GM19240 (cell line): ENCODE data around the gene CIITA.
"Not testable (repeated sequence)": the region's sequence is repeated elsewhere in the genome, so short reads cannot be mapped to it uniquely, and the experiment has no call there.

ENCODE experiments used
- DNase-seq: peaks from one replicate; pipeline ENCODE4 v3.0.0; 2011; ENCODE audit warnings: low spot score; ENCODE audit not compliant: insufficient read length

Gene CIITA

DNA sequence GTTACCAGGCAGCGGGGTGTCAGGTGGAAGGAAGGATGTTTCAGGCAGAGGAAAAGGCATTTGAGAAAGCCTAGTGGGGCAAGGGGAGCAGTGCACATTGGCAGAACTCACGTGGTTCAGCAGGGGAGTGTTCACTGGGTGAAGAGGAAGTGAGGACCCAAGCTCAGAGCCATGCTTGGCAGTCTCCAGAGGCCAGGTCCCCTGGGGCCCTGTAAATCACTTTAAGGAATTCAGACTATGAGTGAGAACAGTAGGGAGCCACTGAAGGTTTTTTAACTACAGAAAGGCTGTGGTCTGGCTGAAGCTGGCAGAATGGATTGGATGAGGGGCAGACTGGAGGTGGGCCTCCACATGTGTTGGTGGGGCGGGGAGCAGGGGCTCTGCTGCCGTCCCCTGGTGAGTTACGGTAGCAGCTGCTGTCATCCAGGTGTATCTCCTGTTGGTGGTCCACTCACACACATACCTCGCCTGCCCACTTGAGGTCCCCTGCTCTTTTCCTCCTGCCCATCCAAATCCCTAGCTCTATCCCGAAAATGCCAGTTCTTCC is 72.5 kb downstream of the CIITA start:
- no peak for DNase-seq

DNA sequence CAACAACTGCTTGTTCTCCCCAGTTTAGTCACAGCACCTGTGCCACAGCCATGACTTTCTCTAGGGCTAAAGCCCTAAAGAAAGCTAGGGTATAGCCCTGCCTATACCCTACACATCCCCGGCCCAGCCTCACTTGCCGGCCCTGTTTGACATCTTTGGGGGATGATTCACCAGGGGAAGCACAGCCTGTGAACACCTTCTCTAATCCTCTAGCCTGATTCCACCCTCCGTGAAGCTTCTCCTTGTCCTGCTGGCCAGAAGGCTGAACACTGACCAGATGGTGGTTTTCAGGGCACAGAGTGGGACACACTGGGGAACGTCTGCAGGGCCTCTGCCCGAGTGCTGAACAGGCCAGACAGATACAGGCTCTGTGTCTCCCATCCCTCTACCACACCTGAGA is 73.4 kb downstream of the CIITA start:
- DNase-seq, result no peak

DNA sequence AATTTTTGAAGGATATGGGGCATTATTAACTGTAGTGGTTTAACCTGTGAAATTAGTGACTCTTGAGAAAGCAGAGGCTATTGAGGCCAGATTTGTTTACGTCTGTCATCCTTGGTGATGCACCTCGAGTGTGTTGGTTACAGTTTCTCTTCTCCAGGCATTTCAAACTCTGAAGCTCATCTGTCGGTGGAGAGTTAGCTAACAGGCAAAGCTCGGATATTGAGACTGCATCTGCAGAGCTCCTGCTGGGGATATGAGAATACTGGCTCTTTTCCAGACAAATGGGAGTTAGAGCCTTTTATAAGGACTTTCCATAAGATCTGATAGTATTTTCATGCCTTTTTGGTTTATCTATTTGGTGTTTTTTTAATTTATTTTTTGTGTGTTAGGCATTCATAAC is 74.0 kb downstream of the CIITA start:
- no peak for DNase-seq

DNA sequence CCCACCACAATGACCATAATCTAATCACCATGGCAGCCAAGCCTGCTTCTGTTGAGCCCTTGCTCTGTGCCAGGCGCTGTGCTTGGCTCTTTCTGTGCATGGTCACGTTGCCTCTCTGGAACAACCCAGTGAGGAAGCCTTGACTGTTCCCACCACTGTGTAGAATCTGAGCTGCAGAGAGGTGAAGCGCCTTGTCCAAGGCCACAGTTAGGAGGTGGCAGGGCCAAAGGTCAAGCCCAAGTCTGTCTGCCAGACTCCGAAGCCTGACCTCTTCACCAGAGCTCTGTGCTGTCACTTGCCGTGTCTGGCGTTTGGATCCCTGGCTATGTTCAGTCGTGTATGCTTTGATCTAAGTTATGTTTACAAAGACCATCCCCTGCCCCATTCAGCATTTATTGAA is 77.9 kb downstream of the CIITA start:
- DNase-seq, result no peak

DNA sequence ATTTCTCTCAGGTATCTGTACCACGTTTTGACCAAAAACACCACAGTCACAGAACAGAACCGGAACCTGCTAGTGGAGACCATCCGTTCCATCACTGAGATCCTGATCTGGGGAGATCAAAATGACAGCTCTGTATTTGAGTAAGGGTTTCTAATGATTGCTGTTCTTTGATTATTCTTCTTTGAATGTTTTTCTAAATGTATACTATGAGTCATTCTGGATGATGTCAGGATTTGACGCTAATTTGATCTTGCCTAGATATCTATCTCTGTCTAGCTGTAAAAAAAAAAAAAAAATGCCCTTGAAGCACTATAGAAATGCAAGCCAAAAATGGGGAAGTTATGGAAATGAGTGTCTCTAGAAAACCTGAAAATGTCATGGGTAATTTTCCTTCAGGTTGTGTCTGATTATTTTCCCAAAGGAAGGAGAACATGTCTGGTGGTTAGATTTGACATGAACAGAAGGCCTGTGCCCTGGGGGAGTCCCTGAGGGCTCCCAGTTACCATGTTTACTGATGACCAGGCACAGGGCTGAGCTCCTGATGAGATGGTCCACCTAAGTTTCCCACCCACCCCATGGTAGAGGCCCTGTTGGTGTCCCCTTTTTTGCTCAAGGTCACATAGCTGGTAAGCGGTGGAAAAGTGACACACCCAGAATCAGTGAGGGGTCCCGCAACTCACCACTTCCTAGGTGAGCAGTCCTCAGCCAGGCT is 80.9 kb downstream of the CIITA start:
- no peak for DNase-seq

DNA sequence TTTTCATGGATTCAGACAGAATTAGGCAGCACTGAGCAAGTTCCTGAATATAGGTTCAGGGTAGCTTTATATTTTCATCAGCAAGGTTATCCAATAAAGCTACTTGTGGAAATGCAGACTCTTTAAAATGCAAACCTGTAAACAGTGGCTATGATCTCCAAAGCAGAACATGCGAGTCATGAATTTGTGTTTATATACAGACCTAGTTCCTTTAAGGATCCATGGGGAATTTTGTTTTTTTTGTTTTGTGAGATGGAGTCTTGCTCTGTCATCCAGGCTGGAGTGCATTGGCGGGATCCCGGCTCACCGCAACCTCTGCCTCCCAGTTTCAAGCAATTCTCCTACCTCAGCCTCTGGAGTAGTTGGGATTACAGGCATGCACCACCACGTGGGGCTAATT is 82.2 kb downstream of the CIITA start:
- no peak for DNase-seq

DNA sequence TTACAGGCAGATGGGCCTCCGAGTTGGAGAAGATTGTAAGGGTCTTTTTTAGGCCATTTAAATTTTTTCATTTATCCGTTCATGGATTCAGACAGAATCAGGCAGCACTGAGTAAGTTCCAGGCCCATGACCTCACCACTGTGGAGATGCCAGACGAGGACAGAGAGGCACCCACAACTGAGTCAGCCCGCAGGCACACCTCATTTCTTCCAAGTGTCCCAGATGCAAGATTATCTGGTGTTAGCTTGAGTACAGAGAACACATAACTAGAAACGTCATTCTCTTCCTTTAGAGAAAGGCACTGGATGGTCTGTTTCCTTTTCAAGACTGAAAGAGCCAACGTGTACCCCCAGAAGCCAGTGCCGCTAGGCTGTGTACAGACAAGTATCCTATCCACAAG is 84.2 kb downstream of the CIITA start:
- no peak for DNase-seq

DNA sequence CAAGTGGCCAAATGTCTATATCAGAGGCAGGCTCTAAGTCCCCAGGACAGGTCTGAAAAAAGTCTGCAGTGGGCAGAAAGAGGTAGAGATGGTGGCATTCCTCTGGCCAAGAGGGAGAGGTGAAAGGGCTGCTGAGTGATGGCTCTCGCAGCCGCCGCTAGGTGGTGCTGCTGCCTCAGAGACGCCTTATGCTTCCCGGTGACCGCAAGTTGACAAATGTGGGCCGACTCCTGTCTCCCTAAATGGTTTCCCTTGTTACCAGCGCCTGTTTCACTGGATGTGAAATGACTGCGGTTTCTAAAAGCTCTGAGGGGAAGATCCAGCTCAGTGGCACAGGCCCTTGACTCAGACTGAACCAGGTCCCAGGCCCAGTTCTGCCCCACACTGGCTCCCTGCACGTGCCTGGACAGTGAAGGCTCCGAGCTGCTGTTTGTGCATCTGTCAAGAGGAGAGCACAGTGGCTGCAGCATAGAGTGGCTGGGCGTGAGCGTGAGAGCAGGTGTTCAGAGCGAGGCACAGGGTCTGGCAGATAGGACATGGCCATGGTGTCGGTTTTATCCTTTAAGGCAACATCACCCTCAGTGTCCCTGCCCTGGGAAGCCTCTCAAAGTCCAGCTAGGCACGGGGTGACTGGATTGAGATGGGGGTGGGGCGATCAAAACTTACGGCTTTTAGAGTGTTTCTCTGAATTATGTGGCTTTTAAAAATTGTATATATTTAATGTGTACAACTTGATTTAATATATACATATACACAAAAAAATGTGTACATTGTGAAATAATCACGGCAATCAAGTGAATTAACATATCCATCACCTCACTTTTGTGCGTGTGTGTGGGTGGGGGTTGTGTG is 87.3 kb downstream of the CIITA start:
- DNase-seq, result peak; percentile 70

DNA sequence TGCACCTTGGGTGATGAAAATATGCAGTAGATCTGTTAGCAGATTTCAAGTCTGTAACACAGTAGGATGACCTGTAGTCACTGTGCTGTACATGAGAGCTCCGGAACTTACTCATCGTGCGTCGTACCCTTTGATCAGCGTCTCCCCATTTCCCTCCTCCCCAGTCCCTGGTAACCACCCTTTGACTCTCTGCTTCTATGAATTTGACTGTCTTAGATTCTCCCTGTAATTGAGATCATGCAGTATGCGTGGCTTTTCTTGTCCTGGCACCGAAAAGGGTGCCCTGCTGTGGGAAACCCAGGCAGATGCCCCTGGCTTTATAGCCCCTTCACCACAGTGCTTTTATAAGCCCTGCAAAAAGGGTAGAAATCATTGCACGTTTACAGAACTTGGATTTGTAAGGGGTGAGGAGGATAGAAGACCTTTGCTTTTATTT is 87.9 kb downstream of the CIITA start:
- no peak for DNase-seq

DNA sequence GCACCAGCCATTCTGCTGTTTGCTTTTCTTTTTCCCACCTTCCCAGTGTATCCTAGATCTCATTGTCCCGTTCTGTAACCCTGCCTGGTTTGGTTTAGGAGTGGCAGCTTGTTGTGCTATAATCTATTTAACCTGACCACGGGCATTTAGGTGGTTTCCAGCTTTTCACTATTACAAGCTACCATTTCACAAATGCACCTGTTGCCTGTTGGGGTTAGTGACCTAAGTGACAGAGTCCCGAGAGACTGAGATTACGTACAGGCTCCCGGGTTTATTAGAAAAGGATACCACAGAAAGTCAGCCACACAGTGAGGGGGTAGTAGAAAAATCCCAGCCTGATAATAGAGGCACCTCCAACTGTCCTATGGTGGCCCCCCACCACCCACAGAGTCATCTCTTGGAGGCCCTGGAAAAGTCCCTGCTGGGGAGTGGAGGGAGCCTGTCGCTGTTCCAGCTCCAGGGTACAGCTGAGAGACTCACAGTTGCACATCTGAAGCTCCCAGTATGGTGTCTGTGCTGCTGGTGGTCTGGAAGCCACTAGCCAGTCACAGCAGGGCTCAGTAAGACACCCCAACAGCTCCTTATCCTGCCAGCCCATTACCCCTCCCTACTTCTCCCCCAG is 88.5 kb downstream of the CIITA start:
- DNase-seq, result no peak

DNA sequence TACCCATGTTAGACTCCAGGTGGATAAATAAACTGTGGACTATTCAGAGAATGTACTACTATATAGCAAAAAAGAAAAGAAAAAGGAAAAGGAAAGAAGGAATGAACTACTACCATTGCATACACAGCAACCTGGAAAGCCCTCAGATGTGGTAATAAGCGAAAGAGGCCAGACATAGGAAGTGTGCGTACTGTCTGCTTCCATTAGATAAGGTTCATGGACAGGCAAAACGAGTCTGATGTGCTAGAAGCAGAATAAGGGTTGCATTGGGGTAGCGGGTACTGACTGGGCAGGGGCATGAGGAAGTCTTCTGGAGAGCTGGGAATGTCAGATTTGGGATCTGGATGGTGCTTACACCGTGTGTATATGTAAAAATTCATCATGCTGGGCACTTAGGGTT is 89.1 kb downstream of the CIITA start:
- DNase-seq, result no peak

DNA sequence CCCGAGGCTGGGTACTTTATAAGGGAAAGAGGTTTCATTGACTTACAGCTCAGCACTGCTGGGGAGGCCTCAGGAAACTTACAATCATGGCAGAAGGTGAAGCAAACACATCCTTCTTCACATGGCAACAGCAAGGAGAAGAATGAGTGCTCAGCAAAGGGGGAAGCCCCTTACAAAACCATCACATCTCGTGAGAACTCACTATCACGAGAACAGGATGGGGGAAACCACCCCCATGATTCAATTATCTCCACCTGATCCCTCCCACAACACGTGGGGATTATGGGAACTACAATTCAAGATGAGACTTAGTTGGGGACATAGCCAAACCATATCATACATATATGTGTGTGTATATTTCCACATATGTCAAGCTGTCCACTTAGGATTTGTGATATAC is 89.6 kb downstream of the CIITA start:
- not testable (repeated sequence) for DNase-seq

DNA sequence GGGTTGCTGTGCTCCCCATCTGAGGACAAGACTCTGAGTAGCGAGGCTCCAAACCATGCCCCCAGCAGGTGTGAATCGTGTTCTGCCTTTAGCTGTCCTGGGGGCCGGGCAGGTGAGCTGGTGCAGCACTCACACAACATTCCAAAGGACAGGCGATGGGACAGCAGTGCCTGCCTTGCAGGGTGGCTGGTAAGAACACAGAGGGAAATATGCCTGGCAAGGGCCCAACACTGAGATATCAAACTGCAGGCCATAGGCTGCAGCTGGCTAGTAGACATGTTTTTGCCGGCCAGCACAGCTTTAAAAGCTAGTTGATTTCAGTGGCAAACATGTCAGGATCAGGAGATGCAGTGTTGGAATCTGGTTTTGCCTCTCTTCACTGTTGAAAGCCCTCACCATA is 91.0 kb downstream of the CIITA start:
- no peak for DNase-seq

DNA sequence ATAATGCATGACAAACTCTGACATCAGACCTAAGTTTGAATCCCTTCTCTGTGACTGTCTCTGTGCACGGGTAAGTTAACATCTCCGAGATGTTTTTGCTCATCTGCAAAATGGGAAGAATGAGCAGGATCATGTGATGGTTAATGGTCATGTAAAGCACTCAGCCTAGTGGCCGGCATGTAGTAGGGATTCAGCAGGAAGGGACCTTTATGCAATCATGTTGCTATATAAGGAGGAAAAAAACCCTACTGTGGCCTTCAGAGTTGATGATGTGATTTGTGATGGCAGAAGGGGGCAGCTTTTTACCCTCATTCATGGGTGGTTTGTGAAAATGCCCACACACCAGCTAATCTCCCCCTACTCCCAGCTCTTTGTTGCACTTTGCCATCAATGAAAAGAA is 91.5 kb downstream of the CIITA start:
- no peak for DNase-seq

DNA sequence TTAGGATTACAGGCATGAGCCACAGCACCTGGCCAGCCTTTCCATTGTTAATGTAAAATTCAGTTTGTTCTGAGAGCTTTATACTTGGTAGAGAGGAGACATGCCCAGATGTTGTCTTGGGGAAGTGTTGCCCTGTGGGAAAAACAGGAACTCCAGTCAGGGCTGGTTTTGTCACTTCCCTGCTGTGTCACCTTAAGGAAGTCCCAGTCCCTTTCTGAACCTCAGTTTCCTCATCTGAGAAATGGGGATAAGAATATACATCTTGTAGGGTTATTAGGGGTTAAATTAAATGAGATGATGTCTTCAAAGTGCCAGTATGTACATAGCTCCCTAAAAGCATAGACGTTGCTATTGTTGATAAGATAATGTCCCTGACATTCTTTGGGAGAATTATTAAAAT is 92.6 kb downstream of the CIITA start:
- no peak for DNase-seq

DNA sequence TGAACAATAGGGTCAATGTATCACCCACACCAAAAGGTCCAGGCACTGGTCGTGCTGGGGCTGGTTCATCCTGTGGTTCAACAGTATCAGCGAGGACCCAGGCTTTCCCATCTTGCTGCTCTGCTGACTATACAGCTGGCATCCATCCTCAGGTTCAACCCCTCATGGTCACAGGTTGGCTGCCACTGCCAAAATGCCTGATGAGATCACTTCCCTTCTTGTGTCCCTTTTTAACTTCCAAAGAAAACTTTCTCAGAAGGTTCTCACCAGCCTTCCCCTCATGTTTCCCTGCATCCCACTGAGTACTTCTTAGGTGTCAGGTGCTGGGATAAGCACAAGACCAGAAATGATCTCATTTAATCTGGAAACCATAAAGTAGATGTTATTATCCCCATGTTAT is 93.1 kb downstream of the CIITA start:
- no peak for DNase-seq

DNA sequence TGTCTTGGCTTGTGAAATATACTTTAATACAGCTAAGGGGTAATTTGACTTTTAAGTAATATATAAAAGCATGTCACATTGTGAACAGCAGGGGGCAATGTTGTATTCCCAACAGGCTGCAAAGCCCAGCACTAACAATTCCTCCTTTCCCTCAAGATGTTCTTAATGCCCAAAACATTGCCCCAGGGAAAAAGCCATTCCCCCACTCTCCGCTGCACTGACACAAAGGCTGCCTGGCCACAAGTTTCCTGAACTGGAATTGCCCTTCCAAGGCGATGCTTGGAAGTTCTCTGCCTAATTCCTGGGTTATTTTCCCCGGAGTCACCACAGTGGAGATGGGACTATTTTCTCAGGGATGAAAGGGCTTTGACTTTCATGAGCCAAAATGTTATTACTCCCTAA is 94.6 kb downstream of the CIITA start:
- no peak for DNase-seq

DNA sequence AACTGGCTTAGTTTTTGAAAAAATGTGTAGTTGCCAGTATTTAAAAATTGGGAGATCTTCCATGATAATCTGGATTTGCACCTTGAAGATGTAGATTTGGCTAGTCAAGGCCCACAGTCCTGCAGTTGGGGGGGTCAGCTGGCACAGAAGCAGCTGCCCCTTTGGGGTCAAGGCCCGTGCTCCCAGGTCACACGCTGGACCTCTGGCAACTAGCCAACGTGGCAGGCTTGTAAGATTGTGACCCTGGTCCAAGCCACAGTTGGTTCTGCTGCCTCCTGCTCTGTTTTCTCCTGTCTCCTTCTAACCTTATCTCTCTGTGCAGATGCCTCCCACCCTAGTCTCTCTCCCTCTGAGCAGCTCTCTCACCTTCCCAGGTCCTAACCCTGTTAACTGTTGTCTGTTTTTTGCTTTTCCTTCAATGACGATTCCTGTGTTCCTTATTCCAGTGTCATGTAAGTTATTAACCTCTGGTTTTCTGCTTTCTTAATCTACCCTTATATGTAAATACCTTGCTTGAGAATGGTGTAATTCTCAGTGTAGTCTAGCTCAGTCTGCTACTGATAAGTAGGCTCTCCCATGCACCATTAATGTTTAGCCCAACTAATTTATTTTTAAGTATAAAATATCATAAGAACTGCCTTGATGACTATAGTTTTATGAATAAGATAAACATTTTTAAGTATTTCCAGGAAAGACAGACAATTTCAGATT is 95.3 kb downstream of the CIITA start:
- DNase-seq, result no peak

DNA sequence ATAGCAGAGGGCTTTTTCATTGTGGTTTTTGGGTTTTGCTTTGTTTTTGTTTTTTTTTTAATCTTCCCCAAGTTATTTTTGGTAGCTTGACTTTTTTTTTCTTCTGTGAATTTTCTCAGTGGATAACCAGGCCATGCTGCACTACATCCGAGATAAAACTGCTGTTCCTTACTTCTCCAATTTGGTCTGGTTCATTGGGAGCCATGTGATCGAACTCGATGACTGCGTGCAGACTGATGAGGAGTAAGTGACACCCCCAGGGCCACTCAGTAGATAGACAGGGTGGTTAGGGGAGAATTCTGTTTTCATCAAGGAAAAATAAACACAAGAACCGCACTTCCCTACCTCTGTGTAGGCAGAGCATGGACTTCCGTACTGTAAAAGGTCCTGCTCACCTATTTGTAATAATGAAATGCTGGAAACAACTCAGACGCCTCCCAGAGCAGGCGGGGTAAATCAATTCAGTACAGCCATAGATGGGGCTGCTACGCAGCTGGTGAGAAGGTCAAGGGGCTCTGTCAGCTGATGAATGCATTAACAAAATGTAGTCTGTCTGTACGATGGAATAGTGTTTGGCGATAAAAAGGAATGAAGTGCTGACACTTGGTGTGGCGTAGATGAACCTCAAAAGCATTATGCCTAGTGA is 95.9 kb downstream of the CIITA start:
- DNase-seq, result no peak

DNA sequence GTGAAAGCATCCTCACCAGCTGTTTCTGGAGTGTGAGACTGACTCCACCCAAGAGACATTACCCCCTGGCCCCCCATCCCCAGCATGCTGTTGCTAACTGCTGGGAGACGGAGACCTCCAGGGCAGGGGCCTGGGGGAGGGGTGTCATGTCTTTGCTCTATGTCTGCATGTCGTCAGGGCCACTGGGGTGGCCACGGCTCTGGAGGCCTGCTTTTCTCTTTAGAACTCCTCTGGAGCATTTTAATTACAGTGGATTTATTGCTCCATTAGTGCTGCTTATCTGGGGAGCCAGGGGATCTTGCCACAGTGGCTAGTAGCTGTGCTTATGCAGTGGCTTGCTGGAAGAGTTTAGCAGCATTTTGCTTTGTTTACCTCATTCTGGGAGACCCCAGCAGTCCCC is 99.6 kb downstream of the CIITA start:
- DNase-seq, result no peak

DNA sequence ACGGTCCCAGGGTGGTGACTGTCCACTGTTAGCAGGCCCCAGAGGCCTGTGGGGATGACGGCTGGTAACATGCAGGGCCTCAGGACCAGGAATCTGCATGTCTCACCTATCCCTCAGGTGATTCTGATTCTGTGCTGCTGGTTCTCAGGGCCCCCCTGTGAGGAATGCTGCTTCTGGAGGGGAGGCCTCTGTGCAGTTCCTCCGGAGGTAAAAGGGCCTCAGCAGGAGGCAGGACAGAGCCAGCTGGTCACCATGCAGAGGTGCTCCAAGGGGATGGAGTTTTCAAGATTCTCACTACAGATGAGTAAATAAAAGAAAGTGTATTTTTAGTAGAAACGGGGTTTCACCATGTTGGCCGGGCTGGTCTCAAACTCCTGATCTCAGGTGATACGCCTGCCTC is 101.1 kb downstream of the CIITA start:
- no peak for DNase-seq
